Measurements from ENCODE around the gene CACNA2D4. TPM values are rescaled to one million over a fixed set of nuclear protein-coding genes. Genes with fewer than 3 reads are reported as not detected.

CACNA2D4 gene
- total RNA-seq, 1 experiment from 2014 or later: 1.7 TPM

DNA sequence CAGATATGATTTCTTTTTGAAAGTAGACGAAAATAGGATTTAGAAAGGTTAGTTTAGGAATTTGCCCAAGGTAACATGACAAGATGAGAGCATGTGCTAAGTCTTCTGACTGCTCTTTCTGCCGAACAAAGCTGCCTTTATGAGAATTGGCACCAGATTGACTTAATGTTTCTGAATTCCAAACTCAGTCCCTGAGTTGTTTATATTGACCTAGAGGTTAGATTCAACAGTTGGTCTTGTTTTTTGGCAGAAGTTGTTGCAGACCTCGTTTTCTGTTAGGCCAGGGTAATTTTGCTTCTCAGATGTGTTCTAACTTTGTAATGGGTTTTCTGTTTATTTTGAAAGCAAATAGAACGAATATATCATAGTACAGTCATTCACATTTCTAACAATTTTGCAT lies 159.6 kb downstream of the CACNA2D4 start:
- no TSS peak for BruUV-seq (replicated peaks)
- Histone ChIP-seq H2AFZ (ENCODE audit: low read depth, low read length, poor library complexity, severe bottlenecking) (no peak overlapping the region), H3K79me2 (ENCODE audit: insufficient read depth, low read length) (peaks cover 60% of the 10 kb centered on the region), H3K9me2 (ENCODE audit: insufficient read depth) (no peaks in the 10 kb centered on the region), H4K20me1 (ENCODE audit: insufficient read depth) (no peaks in the 10 kb centered on the region), H3K4me1 (ENCODE audit: control insufficient read depth in 1 of 2, insufficient read depth in 2 of 2, low read length in 2 of 2) (peaks cover 14 to 44% of the 10 kb centered on the region in 2 experiments), H3K4me2 (ENCODE audit: low read length) (no peak overlapping the region), H3K9ac (ENCODE audit: low read length) (no peak overlapping the region), H3K36me3 (ENCODE audit: control insufficient read depth in 1 of 2, insufficient read depth in 2 of 2, low read length in 2 of 2) (peaks cover 0 to 8% of the 10 kb centered on the region in 2 experiments; a peak in 1 of 4 replicates), H3K4me3 (replicated peaks in 1 of 2; ENCODE audit: low read depth in 1 of 2, low read length in 2 of 2) (no peak overlapping the region), H3K27ac (ENCODE audit: low read depth, low read length) (no peak overlapping the region), H3K9me3 (ENCODE audit: control insufficient read depth in 1 of 2, insufficient read depth in 1 of 2, low read depth in 1 of 2, low read length in 2 of 2) (no peaks in the 10 kb centered on the region), H3K27me3 (ENCODE audit: insufficient read depth, low read length) (no peaks in the 10 kb centered on the region)
- ChIA-PET POLR2A (no interaction called here), RAD21 (ENCODE audit: low non-redundant PET in 1 of 2, low total read pairs in 2 of 2, uncharacterized antibody in 2 of 2, unreplicated experiment in 2 of 2) (no interaction called here), CTCF (no interaction called here)
- DNase-seq (ENCODE audit: low read depth, low spot score) (no peak), ATAC-seq (no peak)
- intact Hi-C loops (cut with micrococcal nuclease): no loop called here
- TF ChIP-seq ZBTB33 (IDR thresholded peaks at IDR 0.05; ENCODE audit: extremely low read depth, insufficient replicate concordance, low read length): no peak
- no peak for TF ChIP-seq RAD21 (IDR thresholded peaks at IDR 0.05; ENCODE audit: low read depth)
- TF ChIP-seq SP1 (IDR thresholded peaks at IDR 0.05; ENCODE audit: low read depth): no peak
- TF ChIP-seq EZH2 (IDR thresholded peaks at IDR 0.05): no peak
- no peak for TF ChIP-seq ATF3 (IDR thresholded peaks at IDR 0.05)
- TF ChIP-seq ELF1 (IDR thresholded peaks at IDR 0.05; ENCODE audit: borderline replicate concordance, low read depth): no peak
- no peak for TF ChIP-seq FOSL1 (IDR thresholded peaks at IDR 0.05; ENCODE audit: low read depth)

- H3K4me3 ChIP-seq (replicated peaks in 1 of 2; ENCODE audit: low read depth in 1 of 2, low read length in 2 of 2): no peak overlapping the region
- no peak overlapping the region for H3K9ac ChIP-seq (ENCODE audit: low read length)
- RAD21 ChIA-PET (ENCODE audit: low non-redundant PET in 1 of 2, low total read pairs in 2 of 2, uncharacterized antibody in 2 of 2, unreplicated experiment in 2 of 2): no interaction called here
- no peak overlapping the region for H2AFZ ChIP-seq (ENCODE audit: low read depth, low read length, poor library complexity, severe bottlenecking)
- BruUV-seq (replicated peaks): no TSS peak
- H3K79me2 ChIP-seq (ENCODE audit: insufficient read depth, low read length): peaks cover 61% of the 10 kb centered on the region
- CTCF ChIA-PET: no interaction called here
- no peaks in the 10 kb centered on the region for H3K27me3 ChIP-seq (ENCODE audit: insufficient read depth, low read length)
- H3K36me3 ChIP-seq (ENCODE audit: control insufficient read depth in 1 of 2, insufficient read depth in 2 of 2, low read length in 2 of 2): peaks cover 0 to 8% of the 10 kb centered on the region in 2 experiments; a peak in 1 of 4 replicates
- peaks cover 14 to 44% of the 10 kb centered on the region in 2 experiments for H3K4me1 ChIP-seq (ENCODE audit: control insufficient read depth in 1 of 2, insufficient read depth in 2 of 2, low read length in 2 of 2)
- no peaks in the 10 kb centered on the region for H3K9me2 ChIP-seq (ENCODE audit: insufficient read depth)
- H3K4me2 ChIP-seq (ENCODE audit: low read length): no peak overlapping the region
- intact Hi-C loops (cut with micrococcal nuclease): no loop called here
- no peak overlapping the region for H3K27ac ChIP-seq (ENCODE audit: low read depth, low read length)
- H3K9me3 ChIP-seq (ENCODE audit: control insufficient read depth in 1 of 2, insufficient read depth in 1 of 2, low read depth in 1 of 2, low read length in 2 of 2): no peaks in the 10 kb centered on the region
- ATAC-seq: no peak
- no peak for DNase-seq (ENCODE audit: low read depth, low spot score)
- H4K20me1 ChIP-seq (ENCODE audit: insufficient read depth): no peaks in the 10 kb centered on the region
- POLR2A ChIA-PET: no interaction called here
- TF ChIP-seq SIN3A (IDR thresholded peaks at IDR 0.05; ENCODE audit: low read depth) (no peak), ATF3 (IDR thresholded peaks at IDR 0.05) (no peak), POLR2AphosphoS5 (IDR thresholded peaks at IDR 0.05; ENCODE audit: low read depth, low read length) (no peak), YY1 (IDR thresholded peaks at IDR 0.05; ENCODE audit: extremely low read depth, insufficient replicate concordance, low read depth, low read length) (no peak), TCF7L2 (IDR thresholded peaks at IDR 0.05; ENCODE audit: borderline replicate concordance, extremely low read depth, insufficient read depth, insufficient read length) (no peak), FOSL1 (IDR thresholded peaks at IDR 0.05; ENCODE audit: low read depth) (no peak), MAX (IDR thresholded peaks at IDR 0.05) (no peak), ZFX (IDR thresholded peaks at IDR 0.05) (no peak), RAD21 (IDR thresholded peaks at IDR 0.05; ENCODE audit: low read depth) (no peak), ZBTB33 (IDR thresholded peaks at IDR 0.05; ENCODE audit: extremely low read depth, insufficient replicate concordance, low read length) (no peak)
Observed at GRCh38 chr12:1758376-1758775, 160.1 kb downstream of the CACNA2D4 start.
